CD8-positive, alpha-beta memory T cell (primary cell): ENCODE results near the gene HAGH. TPM values are rescaled to one million over a fixed set of nuclear protein-coding genes. Genes with fewer than 3 reads are reported as not detected.
A peak's percentile ranks its signal among the peaks of the same experiment; 100 is the strongest.

Source experiments
- CTCF ChIA-PET: fragments of 350-600 bp; sonication (Branson Sonifier 250); formaldehyde crosslinking; loops from one replicate; lab custom pipeline; 2021; ENCODE audit warnings: antibody characterized with exemption; lab: Charles Lee
- POLR2A ChIA-PET: fragments of 350-600 bp; sonication (Branson Sonifier 250); formaldehyde crosslinking; loops from one replicate; lab custom pipeline; 2021; ENCODE audit warnings: antibody characterized with exemption; lab: Charles Lee
- DNase-seq, 5 donors: peaks; one replicate each; pipeline versions ENCODE4 v3.0.0 to v3.0.0-alpha.2; 2020 to 2022; ENCODE audit warnings: mixed read lengths in 1 of 5
- H3K27ac ChIP-seq: one replicate; pipeline ENCODE4 v1.7.0; 2013; ENCODE audit warnings: low read depth, mild to moderate bottlenecking, low read length, moderate library complexity
- H3K27me3 ChIP-seq: 2 replicates; pipeline ENCODE4 v1.7.0; 2013; ENCODE audit warnings: low read length, mild to moderate bottlenecking; ENCODE audit not compliant: insufficient read depth, poor library complexity, severe bottlenecking
- H3K36me3 ChIP-seq: 2 replicates; pipeline ENCODE4 v1.7.0; 2013; ENCODE audit warnings: mild to moderate bottlenecking, low read length, moderate library complexity; ENCODE audit not compliant: insufficient read depth
- H3K4me1 ChIP-seq: 2 replicates; pipeline ENCODE4 v1.7.0; 2013; ENCODE audit warnings: mild to moderate bottlenecking, low read length, moderate library complexity; ENCODE audit not compliant: insufficient read depth
- H3K4me3 ChIP-seq: 2 replicates; pipeline ENCODE4 v1.7.0; 2013; ENCODE audit warnings: mild to moderate bottlenecking, low read length
- H3K9me3 ChIP-seq: 2 replicates; pipeline ENCODE4 v1.7.0; 2013; ENCODE audit warnings: mild to moderate bottlenecking, low read length
- H3K27ac Mint-ChIP-seq, 8 donors: one replicate each; pipeline ENCODE4 v1.8.0; 2020 to 2021; ENCODE audit warnings: mixed read lengths in 8 of 8, mild to moderate bottlenecking in 6 of 8, inconsistent platforms in 3 of 8, moderate library complexity in 3 of 8
- H3K27me3 Mint-ChIP-seq, 2 donors: one replicate each; pipeline ENCODE4 v1.8.0; 2020 to 2021; ENCODE audit warnings: mixed read lengths in 2 of 2, mild to moderate bottlenecking in 1 of 2, moderate library complexity in 1 of 2
- H3K36me3 Mint-ChIP-seq, 3 donors: one replicate each; pipeline ENCODE4 v1.8.0; 2020 to 2021; ENCODE audit warnings: mixed read lengths in 3 of 3, inconsistent platforms in 1 of 3, mild to moderate bottlenecking in 1 of 3
- H3K4me1 Mint-ChIP-seq, 3 donors: one replicate each; pipeline ENCODE4 v1.8.0; 2020 to 2021; ENCODE audit warnings: mixed read lengths in 3 of 3, inconsistent platforms in 1 of 3, mild to moderate bottlenecking in 1 of 3
- H3K4me3 Mint-ChIP-seq, 7 donors: one replicate each; pipeline ENCODE4 v1.8.0; 2020 to 2021; ENCODE audit warnings: mixed read lengths in 7 of 7, mild to moderate bottlenecking in 6 of 7, moderate library complexity in 4 of 7, inconsistent platforms in 2 of 7
- H3K9me3 Mint-ChIP-seq, 5 donors: one replicate each; pipeline ENCODE4 v1.8.0; 2020 to 2022; ENCODE audit warnings: mixed read lengths in 5 of 5, mild to moderate bottlenecking in 3 of 5, moderate library complexity in 2 of 5, inconsistent platforms in 1 of 5
- polyA plus RNA-seq: library from polyadenylated mRNA; unstranded; fragments of 300-500 nt; fragmentation: Illumina TruSeq; gene quantifications from one replicate; pipeline ENCODE4 v1.2.3, GENCODE V29; 2021
- total RNA-seq, 2 experiments: library from RNA; stranded (reverse); gene quantifications; one replicate each; pipeline ENCODE4 v1.2.3, GENCODE V29; 2021

Gene HAGH
- total and polyA plus RNA-seq, 3 experiments from 2014 or later, result 41.2 to 54.3 (median 44.5) TPM

- no peak for DNase-seq
- no peak overlapping the region for H3K27ac ChIP-seq
- Mint-ChIP-seq H3K4me3 (peak overlapping the region in 1 of 7 donors; percentile 45), H3K27me3 (no peaks in the 10 kb centered on the region), H3K27ac (peak overlapping the region in 1 of 8 donors; percentile 54), H3K36me3 (peaks cover 0 to 42% (median 0%) of the 10 kb centered on the region in 3 donors), H3K4me1 (peaks cover 15 to 37% (median 16%) of the 10 kb centered on the region in 3 donors), H3K9me3 (no peaks in the 10 kb centered on the region)
- no peak overlapping the region for H3K4me3 ChIP-seq
- ChIA-PET POLR2A (no interaction called here), CTCF (no interaction called here)
- no peaks in the 10 kb centered on the region for H3K9me3 ChIP-seq
- H3K36me3 ChIP-seq, result no peaks in the 10 kb centered on the region
- no peaks in the 10 kb centered on the region for H3K27me3 ChIP-seq
- H3K4me1 ChIP-seq, result peaks cover 34% of the 10 kb centered on the region
Measured at GRCh38 chr16:1776991-1777374, 49.6 kb downstream of the HAGH start.

GRCh38 chr16:1776672-1776955 lies 50.0 kb downstream of the HAGH start:
- Mint-ChIP-seq H3K4me1 (peaks cover 14 to 37% (median 17%) of the 10 kb centered on the region in 3 donors), H3K9me3 (no peaks in the 10 kb centered on the region), H3K4me3 (peak overlapping the region in 1 of 7 donors; percentile 45), H3K27me3 (no peaks in the 10 kb centered on the region), H3K36me3 (peaks cover 0 to 42% (median 0%) of the 10 kb centered on the region in 3 donors), H3K27ac (peak overlapping the region in 1 of 8 donors; percentile 54)
- Histone ChIP-seq H3K4me3 (no peak overlapping the region), H3K4me1 (peaks cover 35% of the 10 kb centered on the region), H3K9me3 (no peaks in the 10 kb centered on the region), H3K36me3 (no peaks in the 10 kb centered on the region), H3K27ac (no peak overlapping the region), H3K27me3 (no peaks in the 10 kb centered on the region)
- CTCF ChIA-PET, result no interaction called here
- POLR2A ChIA-PET, result no interaction called here
- no peak for DNase-seq

GRCh38 chr16:1775846-1776671 lies 50.6 kb downstream of the HAGH start:
- Mint-ChIP-seq H3K36me3 (peaks cover 0 to 41% (median 0%) of the 10 kb centered on the region in 3 donors), H3K27ac (peak overlapping the region in 2 of 8 donors; percentile 50 to 54), H3K27me3 (no peaks in the 10 kb centered on the region), H3K9me3 (no peaks in the 10 kb centered on the region), H3K4me1 (peaks cover 9 to 31% (median 15%) of the 10 kb centered on the region in 3 donors), H3K4me3 (peak overlapping the region in 1 of 7 donors; percentile 45)
- Histone ChIP-seq H3K9me3 (no peaks in the 10 kb centered on the region), H3K27ac (no peak overlapping the region), H3K27me3 (no peaks in the 10 kb centered on the region), H3K36me3 (no peaks in the 10 kb centered on the region), H3K4me1 (peaks cover 29% of the 10 kb centered on the region), H3K4me3 (no peak overlapping the region)
- ChIA-PET CTCF (interaction anchor here (0.8 kb wide), 1 partner anchor 52 kb away, joined by 3 read pairs; no protein-coding TSS in a partner anchor), POLR2A (no interaction called here)
- DNase-seq, result no peak

GRCh38 chr16:1775006-1775845 lies 51.4 kb downstream of the HAGH start:
- Mint-ChIP-seq H3K36me3 (peaks cover 0 to 39% (median 0%) of the 10 kb centered on the region in 3 donors), H3K27me3 (no peaks in the 10 kb centered on the region), H3K4me1 (peaks cover 8 to 29% (median 15%) of the 10 kb centered on the region in 3 donors), H3K4me3 (peak overlapping the region in 6 of 7 donors; percentile 15 to 89 (median 53)), H3K9me3 (no peaks in the 10 kb centered on the region), H3K27ac (no peak overlapping the region)
- H3K27ac ChIP-seq, result no peak overlapping the region
- DNase-seq, result no peak
- H3K27me3 ChIP-seq, result no peaks in the 10 kb centered on the region
- H3K36me3 ChIP-seq, result no peaks in the 10 kb centered on the region
- peaks cover 21% of the 10 kb centered on the region for H3K4me1 ChIP-seq
- H3K4me3 ChIP-seq, result no peak overlapping the region
- ChIA-PET CTCF (interaction anchor here (0.8 to 1.2 kb wide), 2 partner anchors 52 to 70 kb away, joined by 3 to 5 read pairs; partner anchors contain the start of gene MAPK8IP3), POLR2A (interaction anchor here (0.6 kb wide), 1 partner anchor 111 kb away, joined by 5 read pairs; no protein-coding TSS in a partner anchor)
- H3K9me3 ChIP-seq, result no peaks in the 10 kb centered on the region

GRCh38 chr16:1774448-1774780 lies 52.2 kb downstream of the HAGH start:
- H3K36me3 Mint-ChIP-seq, result peaks cover 0 to 36% (median 0%) of the 10 kb centered on the region in 3 donors
- no peaks in the 10 kb centered on the region for H3K9me3 Mint-ChIP-seq
- H3K27me3 Mint-ChIP-seq, result no peaks in the 10 kb centered on the region
- DNase-seq, result no peak
- POLR2A ChIA-PET, result interaction anchor here (4.0 kb wide), 1 partner anchor 8 kb away, joined by 52 read pairs; the partner anchor contains the start of genes NUBP2 and SPSB3
- H3K27ac Mint-ChIP-seq, result peak overlapping the region in 2 of 8 donors; percentile 12 to 60
- Histone ChIP-seq H3K27me3 (no peaks in the 10 kb centered on the region), H3K9me3 (no peaks in the 10 kb centered on the region), H3K4me1 (peaks cover 21% of the 10 kb centered on the region), H3K36me3 (no peaks in the 10 kb centered on the region), H3K4me3 (no peak overlapping the region), H3K27ac (peak overlapping the region; percentile 9)
- peaks cover 8 to 30% (median 18%) of the 10 kb centered on the region in 3 donors for H3K4me1 Mint-ChIP-seq
- peak overlapping the region in 5 of 7 donors; percentile 77 to 92 (median 89) for H3K4me3 Mint-ChIP-seq
- CTCF ChIA-PET, result interaction anchor here (1.2 to 3.0 kb wide), 2 partner anchors 9 to 69 kb away, joined by 5 to 24 read pairs; partner anchors contain the start of genes MAPK8IP3, NUBP2 and SPSB3

GRCh38 chr16:1773703-1774447 lies 52.8 kb downstream of the HAGH start:
- Histone ChIP-seq H3K4me1 (peaks cover 21% of the 10 kb centered on the region), H3K27ac (peak overlapping the region; percentile 79), H3K4me3 (peak overlapping the region; percentile 96), H3K9me3 (no peaks in the 10 kb centered on the region), H3K36me3 (no peaks in the 10 kb centered on the region), H3K27me3 (no peaks in the 10 kb centered on the region)
- no peak for DNase-seq
- ChIA-PET CTCF (interaction anchor here (0.6 to 3.0 kb wide), 2 partner anchors 9 to 382 kb away, joined by 3 to 24 read pairs; partner anchors contain the start of genes NUBP2, SPSB3 and TRAF7), POLR2A (interaction anchor here (4.0 kb wide), 1 partner anchor 9 kb away, joined by 52 read pairs; the partner anchor contains the start of genes NUBP2 and SPSB3)
- no peaks in the 10 kb centered on the region for H3K9me3 Mint-ChIP-seq
- H3K27me3 Mint-ChIP-seq, result no peaks in the 10 kb centered on the region
- H3K4me1 Mint-ChIP-seq, result peaks cover 8 to 30% (median 18%) of the 10 kb centered on the region in 3 donors
- peak overlapping the region; percentile 78 to 96 (median 92) for H3K4me3 Mint-ChIP-seq
- H3K27ac Mint-ChIP-seq, result peak overlapping the region; percentile 17 to 90 (median 62)
- peaks cover 0 to 34% (median 0%) of the 10 kb centered on the region in 3 donors for H3K36me3 Mint-ChIP-seq
